SK-N-MC (cell line): ENCODE data around the gene C12orf42.

Experiments
- EZH2 ChIP-seq: fragments of 200-600 bp; sonication (generic); IDR thresholded peaks from one replicate; pipeline ENCODE4 v1.6.1; 2017; ENCODE audit warnings: antibody characterized with exemption
- FOXP2 ChIP-seq: optimal IDR thresholded peaks from 2 replicates; pipeline ENCODE3; 2011; ENCODE audit warnings: mild to moderate bottlenecking, moderate library complexity; ENCODE audit not compliant: insufficient read depth; ENCODE audit errors: extremely low read length, control extremely low read depth
- POLR2AphosphoS5 ChIP-seq: IDR thresholded peaks from 2 replicates; pipeline ENCODE4 v1.6.1; 2012; ENCODE audit warnings: mild to moderate bottlenecking, low read depth, low read length, borderline replicate concordance

DNA sequence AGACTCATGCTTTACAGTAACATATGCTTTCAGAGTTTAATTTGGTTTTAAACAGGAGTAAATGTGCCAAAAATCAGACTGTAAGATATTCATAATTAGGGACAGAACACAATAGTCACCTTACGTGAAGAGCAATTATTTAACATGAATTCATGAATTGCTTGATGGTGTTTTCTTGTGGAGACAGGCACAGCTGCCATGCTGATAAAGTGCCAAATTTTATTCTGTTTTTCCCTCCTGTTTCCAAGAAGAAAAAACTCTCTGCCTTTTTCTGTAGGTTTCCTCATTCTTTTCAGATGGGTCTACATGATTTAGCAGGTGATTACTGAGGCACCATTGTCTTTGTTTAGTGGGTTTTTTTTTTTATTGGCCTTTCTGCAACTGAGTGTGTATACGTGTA lies 80.1 kb downstream of the C12orf42 start:
- TF ChIP-seq FOXP2 (no peak), POLR2AphosphoS5 (no peak), EZH2 (no peak)
